Mucosa of gallbladder (tissue), 1 donor: ENCODE data around the gene OR2J3. TPM values are rescaled to one million over a fixed set of nuclear protein-coding genes. Genes with fewer than 3 reads are reported as not detected.
"Not testable (repeated sequence)": the region's sequence is repeated elsewhere in the genome, so short reads cannot be mapped to it uniquely, and the experiment has no call there.

Experiments used
- DNase-seq: peaks from one replicate; pipeline ENCODE4 v3.0.0-alpha.2; 2020; ENCODE audit warnings: low spot score
- total RNA-seq: library from RNA; stranded (reverse); gene quantifications from one replicate; pipeline ENCODE4 v1.2.1, GENCODE V29; 2021
- donor health status: DM: no; HTN: no; CAD: no.

OR2J3 gene
- total RNA-seq, result 0.06 TPM

DNA sequence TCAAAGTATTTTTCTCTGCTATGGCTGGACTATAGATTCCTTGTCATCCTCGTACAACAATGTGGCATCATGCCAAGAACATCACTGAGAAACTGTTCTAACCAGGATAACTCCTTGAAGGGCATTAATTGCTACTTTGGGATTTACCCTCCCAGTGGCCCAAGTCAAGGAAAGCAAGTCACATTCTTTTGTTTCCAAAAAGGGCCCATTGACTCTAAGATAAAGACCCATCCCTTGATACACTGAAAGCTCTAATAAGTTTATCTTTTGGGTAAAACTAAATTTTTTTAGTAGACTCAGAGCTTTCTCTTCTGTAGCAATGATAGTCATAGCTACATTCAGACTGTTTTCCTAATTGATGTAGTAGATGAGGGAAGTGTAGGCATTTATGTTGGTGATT lies at the start of gene OR2J3:
Gene OR2J3 (plus strand): TSS at position 301 of the 400 bp plus-strand sequence. CDS start 3,833 bp downstream, outside the sequence.
- DNase-seq, result no peak

DNA sequence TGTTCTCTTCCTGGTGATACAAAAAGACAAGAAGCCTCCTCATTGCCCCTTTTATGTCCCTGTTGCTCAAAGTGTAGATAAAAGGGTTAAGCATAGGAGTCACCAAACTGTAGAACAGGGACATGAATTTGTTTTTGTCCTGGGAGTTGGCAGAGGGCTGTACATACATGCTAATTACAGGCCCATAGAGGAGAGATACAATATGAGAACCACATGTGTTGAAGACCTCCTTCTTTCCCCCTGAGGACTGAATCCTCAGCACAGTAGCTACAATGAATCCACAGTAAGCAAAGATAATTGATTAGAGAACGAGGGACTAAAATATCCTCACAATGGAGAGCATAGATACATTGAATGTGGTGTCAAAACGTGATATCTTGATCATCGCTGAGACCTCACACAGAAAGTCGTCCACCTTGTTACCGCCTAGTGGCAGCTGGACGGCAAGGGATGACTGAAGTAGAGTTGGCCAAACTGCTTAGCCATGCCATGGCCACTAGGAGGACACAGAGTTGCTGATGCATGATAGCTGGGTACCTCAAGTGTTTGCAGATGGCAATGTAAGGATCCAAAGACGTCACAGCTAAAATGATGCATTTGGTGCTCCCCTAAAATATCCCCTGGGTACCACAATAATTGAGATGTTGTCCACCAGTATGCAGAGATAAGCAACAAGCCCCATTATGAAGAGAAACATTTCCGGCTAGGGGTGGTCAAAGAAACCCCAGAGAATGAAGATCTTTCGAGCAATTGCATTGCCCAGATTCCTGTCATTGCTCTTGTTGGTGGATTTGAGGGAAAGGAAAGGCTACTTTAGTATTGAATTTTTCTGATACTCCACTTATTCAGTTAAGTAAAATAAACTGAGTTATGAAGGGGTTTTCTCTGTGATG lies 35.8 kb upstream of the OR2J3 start:
- no peak for DNase-seq

DNA sequence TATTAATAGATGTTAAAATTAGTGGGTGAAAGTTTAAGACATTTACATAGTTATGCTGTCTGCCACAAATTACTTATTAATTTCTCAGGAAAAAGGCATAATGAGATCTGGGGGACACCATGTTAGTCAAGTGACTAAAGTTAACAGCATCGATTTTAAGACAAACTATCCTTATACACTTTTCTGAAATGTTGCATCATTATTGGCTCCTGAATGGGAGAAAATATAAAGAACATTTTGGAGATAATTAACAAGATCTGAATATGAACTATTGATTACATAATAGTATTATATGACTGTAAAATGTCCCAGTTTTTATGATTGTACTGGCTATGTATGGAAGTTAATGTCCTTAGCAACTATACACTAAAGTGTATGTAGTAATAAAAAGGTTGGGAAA lies 28.7 kb upstream of the OR2J3 start:
- no peak for DNase-seq

DNA sequence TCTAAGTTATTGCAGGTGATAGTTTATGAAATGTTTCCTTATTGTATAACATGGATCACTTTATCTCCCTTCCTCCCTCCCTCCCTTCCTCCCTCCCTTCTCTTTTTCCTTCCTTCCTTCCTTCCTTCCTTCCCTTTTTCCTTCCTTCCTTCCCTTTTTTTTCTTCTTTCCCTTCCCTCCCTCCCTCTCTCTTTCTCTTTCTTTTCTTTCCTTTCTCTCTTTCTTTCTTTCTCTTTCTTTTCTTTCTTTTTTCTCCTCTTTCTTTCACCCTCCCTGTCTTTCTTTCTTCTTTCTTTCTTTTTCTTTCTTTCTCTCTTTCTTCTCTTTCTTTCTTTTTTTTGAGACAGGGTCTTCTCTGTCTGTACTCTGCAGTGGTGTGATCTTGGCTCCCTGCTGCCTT lies 26.5 kb upstream of the OR2J3 start:
- no peak for DNase-seq

DNA sequence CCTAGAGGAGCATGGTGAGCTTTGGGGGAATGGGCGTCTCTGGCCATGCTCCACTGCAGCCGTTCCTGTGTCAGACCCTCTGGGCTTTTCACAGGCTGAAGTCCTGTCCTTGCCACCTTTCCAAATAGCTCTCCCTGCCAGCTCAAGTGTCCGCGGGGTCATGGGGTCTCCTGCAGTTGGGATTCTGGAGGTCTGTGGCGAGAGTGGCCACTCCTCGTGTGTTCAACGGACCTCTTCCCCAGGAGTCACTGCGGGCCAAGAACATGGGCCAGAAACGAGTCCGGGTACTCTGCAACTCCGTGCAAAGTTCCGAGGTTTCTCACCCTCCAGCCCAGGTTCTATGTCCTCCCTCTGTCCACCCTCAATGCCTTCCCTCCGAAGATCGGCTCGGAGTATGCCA lies 25.4 kb upstream of the OR2J3 start:
- DNase-seq, result no peak

DNA sequence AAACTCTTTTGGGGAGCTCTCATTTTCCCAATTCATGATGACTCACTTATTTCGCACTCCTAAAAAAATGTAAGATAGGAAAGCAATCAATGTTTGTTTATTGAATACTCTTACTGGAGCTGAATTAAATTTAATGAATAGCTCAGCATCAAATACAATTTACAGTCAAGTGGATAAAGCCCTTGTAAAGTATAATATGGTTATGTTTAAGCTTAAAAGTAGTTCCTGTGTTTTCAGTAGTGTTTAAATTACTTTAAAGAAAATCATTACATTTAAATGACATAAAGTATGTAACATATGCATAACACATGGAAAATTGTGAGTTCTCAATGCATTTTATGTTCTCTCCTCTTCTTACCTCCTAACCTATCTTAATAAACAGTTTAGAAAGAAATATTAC lies 20.6 kb upstream of the OR2J3 start, which contains the start of gene OR2B3:
Gene OR2B3 (minus strand): TSS at position 101 of the 400 bp plus-strand sequence. CDS start 65 bp downstream, at position 36.
- DNase-seq, result no peak

DNA sequence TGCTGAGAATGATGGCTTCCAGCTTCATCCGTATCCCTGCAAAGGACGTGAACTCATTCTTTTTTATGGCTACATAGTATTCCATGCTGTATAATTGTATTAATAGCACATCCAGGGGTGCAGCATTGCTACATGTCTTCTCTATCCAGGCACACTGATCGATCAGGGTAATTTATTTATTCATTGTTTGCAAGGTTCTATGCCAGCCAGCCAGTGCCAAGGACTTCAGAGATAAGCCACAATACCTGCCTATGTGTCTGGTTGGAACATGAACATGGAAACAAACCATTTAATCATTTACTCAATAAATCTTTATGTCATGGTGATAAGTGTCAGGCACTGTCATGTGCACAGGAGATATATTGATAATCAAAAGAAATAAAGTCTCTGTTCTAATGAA lies 14.9 kb upstream of the OR2J3 start:
- DNase-seq, result peak; percentile 78

GRCh38 chr6:29097803-29098202 lies 10.1 kb upstream of the OR2J3 start:
- no peak for DNase-seq

- no peak for DNase-seq
Measured at GRCh38 chr6:29099190-29099589, 8.7 kb upstream of the OR2J3 start, which contains the start of gene OR2J1. OR2J1 (plus strand) TSS chr6:29099490; CDS start chr6:29100943, 1,453 bp downstream.

GRCh38 chr6:29112135-29112534 lies 4.3 kb downstream of the OR2J3 start:
- no peak for DNase-seq

GRCh38 chr6:29114964-29115363 lies 7.1 kb downstream of the OR2J3 start:
- DNase-seq, result not testable (repeated sequence)

GRCh38 chr6:29129326-29130012 lies 21.6 kb downstream of the OR2J3 start:
- no peak for DNase-seq

DNA sequence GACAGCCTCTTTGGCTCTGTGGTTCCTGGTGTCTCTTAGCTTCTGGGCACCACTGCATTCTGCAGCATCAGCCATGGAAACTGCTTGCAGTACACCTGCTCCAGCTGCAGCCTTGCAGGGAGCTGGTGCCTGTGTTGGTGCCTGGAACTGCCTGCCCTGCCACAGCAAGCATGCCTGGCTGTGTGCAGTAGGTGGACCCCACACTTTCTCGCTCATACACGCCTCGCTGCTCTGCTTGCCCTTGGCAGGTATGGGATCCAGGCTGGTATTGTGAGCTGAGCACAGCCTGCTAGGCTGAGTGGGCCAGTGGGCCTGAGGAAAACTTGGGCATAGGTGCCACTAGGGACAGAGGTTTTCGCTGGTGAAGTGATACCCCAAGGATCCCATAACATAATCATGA lies 22.8 kb downstream of the OR2J3 start:
- no peak for DNase-seq

GRCh38 chr6:29131691-29132090 lies 23.8 kb downstream of the OR2J3 start:
- DNase-seq, result no peak

GRCh38 chr6:29137724-29138123 lies 29.9 kb downstream of the OR2J3 start:
- DNase-seq, result no peak

DNA sequence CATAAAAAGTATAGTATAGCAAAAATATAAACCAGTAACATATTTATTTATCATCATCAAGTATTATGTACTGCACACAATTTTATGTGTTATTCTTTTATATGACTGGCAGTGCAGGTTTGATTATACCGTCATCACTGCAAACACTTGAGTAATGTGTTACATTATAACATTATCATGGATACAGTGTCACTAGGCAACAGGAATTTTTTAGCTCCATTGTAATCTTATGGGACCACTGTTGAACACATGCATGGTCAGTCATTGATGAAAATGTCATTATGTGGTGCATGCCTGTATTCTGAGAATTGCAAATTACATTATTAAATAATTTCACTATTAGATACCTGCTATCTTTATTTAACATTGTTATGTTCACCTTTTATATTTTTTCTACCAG lies 33.7 kb downstream of the OR2J3 start:
- no peak for DNase-seq

DNA sequence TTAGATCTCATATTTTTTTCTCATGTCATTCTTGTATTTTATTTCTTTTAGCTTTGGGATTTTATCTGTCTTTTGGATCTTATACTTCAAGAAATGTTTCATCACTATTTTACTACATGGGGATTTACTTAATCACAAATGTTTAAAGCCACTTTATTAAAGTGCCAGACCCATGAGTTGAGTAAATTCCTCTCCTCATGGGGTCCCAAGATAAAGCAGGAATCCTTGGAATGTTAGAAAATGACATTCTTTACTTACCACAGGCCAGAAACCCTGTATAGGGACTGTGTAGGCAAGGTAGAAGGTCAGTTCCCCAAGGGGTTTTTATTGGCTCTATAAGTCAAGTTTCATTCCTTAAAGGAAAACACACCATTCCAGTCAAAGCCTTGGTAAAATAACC lies 34.5 kb downstream of the OR2J3 start:
- no peak for DNase-seq

DNA sequence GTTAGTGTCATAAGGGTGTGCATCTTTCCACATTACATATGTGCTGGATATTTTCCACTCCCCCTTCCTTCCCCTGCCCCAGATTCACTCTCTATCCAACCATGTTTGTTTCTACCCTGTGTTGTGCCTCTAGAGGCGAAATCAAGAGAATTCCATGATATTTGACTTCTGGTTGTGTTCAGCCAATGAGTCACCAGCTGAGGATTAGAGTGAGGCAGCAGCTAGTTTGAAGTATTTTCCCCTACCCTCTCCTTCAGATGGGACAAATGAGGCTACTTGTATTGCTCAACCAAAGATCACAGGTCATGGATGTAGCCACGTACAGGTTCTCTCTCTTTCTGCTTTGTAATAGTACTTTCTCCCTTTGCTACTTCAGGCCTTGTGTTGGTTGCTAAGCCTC lies 38.3 kb downstream of the OR2J3 start:
- DNase-seq, result no peak

GRCh38 chr6:29147074-29147473 lies 39.2 kb downstream of the OR2J3 start:
- DNase-seq, result no peak

GRCh38 chr6:29149444-29149843 lies 41.6 kb downstream of the OR2J3 start:
- not testable (repeated sequence) for DNase-seq

DNA sequence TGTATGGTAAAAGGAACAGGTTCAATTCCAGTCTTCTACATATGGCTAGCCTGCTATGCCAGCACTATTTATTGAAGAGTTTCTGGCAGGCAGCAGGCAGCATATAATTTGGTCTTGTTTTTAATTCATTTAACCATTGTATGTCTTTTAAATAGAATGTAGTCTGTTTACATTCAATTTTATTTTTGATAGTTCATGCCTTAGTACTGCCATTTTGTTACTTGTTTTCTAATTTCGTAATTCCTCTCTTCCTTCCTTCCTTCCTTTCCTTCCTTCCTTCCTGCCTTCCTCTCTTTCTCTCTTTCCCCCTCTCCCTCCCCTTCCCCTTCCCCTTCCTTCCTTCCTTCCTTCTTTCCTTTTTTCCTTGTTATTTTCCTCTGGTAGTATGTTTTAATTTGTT lies 45.2 kb downstream of the OR2J3 start:
- DNase-seq, result no peak

GRCh38 chr6:29155182-29155581 lies 47.3 kb downstream of the OR2J3 start:
- not testable (repeated sequence) for DNase-seq

- not testable (repeated sequence) for DNase-seq
Measured at GRCh38 chr6:29159922-29160321, 52.1 kb downstream of the OR2J3 start.
